DMS153 (cell line): ENCODE measurements around the gene OR7C1.
"Not testable (repeated sequence)": the region's sequence is repeated elsewhere in the genome, so short reads cannot be mapped to it uniquely, and the experiment has no call there.

Source experiments
- DNase-seq: peaks from one replicate; lab custom pipeline; 2025; lab: John Stamatoyannopoulos, UW

Gene OR7C1

GRCh38 chr19:14784730-14785101 is 50.3 kb downstream of the OR7C1 start:
- not testable (repeated sequence) for DNase-seq

DNA sequence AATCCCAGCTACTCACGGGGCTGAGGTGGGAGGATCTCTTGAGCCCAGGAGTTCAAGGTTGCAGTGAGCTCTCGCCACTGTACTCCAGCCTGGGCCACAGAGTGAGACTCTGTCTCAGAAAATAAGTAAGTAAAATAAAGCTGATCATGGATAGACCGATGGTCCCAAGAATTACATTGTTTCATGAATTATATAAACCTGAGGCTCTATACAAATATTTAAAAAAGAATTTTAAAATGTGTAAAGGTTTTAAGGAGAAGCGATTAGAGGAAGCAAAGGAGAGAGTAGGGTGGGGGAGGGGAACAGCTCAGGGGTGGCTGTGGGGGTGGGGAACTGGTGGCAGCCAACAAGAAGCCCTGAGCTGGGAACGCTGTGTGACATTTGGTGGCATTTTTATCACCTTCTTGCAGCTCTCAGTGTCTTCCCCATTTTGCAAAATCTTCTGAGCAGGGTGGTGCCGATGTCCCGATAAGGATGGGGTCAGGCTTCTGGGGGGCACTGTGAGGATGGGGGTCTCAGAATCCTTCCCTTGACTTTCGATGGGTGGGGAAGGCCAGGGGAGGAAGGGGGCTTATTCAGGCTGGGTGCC is 51.5 kb downstream of the OR7C1 start:
- DNase-seq, result not testable (repeated sequence)

DNA sequence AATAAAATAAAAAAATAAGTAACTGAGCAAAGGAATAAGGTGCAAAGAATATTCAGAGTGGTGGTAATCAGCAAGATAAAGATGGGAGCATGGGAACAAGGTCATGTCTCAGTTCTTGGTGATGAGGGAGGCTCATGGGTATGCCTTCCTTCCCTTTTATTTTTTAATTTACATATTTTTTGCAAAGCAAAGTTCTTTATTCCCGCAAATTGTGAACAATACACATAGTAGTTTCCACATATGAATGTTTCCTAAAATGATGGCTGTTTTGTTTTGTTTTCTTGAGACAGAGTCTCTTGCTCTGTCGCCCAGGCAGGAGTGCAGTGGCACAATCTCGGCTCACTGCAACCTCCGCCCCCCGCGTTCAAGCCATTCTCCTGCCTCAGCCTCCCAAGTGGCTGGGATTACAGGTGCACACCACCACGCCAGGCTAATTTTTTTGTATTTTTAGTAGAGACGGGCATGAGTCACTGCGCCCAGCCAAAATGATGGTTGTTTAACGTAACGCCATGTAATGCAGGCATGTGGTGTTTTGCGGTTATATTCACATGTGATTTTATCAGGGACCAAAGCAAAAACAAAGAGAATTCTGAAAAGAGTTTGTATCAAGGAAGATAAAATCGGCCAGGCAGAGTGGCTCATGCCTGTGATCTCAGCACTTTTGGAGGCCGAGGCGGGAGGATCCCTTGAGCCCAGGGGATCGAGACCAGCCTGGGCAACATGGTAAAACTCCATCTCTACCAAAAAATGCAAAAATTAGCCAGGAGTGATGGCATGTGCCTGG is 52.2 kb downstream of the OR7C1 start:
- DNase-seq, result no peak

GRCh38 chr19:14781713-14782536 is 53.1 kb downstream of the OR7C1 start:
- not testable (repeated sequence) for DNase-seq

GRCh38 chr19:14780622-14781225 is 54.3 kb downstream of the OR7C1 start:
- DNase-seq, result not testable (repeated sequence)

- no peak for DNase-seq
These were observed 55.8 kb downstream of the OR7C1 start for GRCh38 chr19:14779151-14779550.

- not testable (repeated sequence) for DNase-seq
These were observed 56.7 kb downstream of the OR7C1 start, which contains the start of gene ADGRE2 for GRCh38 chr19:14778110-14778845. Gene ADGRE2, minus strand, starts transcription at chr19:14778560. Its CDS starts 1,804 bp downstream, at chr19:14776756.

DNA sequence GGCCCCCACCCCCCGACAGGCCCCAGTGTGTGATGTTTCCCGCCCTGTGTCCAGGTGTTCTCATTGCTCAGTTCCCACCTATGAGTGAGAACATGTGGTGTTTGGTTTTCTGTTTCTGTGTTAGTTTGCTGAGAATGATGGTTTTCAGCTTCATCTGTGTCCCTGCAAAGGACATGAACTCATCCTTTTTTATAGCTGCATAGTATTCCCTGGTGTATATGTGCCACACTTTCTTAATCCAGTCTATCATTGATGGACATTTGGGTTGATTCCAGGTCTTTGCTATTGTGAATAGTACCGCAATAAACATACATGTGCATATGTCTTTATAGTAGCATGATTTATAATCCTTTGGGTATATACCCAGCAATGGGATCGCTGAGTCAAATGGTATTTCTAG is 57.3 kb downstream of the OR7C1 start:
- not testable (repeated sequence) for DNase-seq

GRCh38 chr19:14775869-14776586 is 59.0 kb downstream of the OR7C1 start:
- no peak for DNase-seq

DNA sequence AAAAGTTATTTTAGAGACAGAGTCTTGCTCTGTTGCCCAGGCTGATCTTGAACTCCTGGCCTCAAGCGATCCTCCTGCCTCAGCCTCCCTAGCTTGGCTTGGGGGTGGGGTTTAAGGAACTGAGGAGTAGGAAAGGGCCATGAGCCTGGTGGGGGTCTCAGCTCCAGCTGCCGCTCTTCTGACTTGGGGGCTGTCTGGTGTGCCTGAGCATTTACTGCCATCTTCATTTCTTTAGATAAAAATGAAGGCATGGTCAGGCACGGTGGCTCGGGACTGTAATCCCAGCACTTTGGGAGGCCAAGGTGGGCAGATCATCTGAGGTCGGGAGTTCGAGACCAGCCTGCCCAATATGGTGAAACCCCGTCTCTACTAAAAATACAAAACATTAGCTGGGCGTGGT is 59.7 kb downstream of the OR7C1 start:
- not testable (repeated sequence) for DNase-seq

DNA sequence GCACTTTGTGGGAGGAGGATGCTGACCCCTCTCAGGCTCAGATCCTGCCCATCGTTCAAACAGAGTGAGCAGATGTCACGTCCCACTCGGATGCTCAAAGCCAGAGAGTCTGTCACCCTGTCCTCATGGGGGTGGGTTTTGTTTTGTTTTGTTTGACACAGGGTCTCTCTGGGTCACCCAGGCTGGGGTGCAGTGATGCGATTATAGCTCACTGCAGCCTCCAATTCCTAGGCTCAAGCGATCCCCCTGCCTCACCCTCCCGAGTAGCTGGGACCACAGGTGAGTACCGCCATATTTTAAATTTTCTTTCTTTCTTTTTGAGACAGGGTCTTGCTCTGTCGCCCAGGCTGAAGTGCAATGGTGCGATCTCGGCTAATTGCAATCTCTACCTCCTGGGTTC is 60.6 kb downstream of the OR7C1 start:
- no peak for DNase-seq

- not testable (repeated sequence) for DNase-seq
These were observed 61.3 kb downstream of the OR7C1 start for GRCh38 chr19:14773722-14774121.

DNA sequence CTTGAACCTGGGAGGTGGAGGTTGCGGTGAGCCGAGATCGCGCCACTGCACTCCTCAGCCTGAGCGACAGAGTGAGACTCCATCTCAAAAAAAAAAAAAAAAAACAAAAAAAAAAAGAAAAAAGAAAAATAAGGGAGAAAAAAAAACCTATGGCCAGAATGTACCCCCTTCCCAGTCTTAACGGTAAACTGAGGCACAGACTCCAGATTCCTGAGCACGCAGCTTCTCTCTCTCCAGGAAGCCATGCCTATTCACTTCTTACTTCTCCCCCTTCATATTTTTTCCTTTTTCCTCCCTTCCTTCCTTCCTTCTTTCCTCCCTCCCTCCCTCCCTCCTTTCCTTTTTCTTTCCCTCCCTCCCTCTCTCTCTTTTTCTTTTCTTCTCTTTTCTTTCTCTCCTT is 62.0 kb downstream of the OR7C1 start:
- no peak for DNase-seq

- DNase-seq, result no peak
These were observed 62.5 kb downstream of the OR7C1 start for GRCh38 chr19:14772467-14772866.

DNA sequence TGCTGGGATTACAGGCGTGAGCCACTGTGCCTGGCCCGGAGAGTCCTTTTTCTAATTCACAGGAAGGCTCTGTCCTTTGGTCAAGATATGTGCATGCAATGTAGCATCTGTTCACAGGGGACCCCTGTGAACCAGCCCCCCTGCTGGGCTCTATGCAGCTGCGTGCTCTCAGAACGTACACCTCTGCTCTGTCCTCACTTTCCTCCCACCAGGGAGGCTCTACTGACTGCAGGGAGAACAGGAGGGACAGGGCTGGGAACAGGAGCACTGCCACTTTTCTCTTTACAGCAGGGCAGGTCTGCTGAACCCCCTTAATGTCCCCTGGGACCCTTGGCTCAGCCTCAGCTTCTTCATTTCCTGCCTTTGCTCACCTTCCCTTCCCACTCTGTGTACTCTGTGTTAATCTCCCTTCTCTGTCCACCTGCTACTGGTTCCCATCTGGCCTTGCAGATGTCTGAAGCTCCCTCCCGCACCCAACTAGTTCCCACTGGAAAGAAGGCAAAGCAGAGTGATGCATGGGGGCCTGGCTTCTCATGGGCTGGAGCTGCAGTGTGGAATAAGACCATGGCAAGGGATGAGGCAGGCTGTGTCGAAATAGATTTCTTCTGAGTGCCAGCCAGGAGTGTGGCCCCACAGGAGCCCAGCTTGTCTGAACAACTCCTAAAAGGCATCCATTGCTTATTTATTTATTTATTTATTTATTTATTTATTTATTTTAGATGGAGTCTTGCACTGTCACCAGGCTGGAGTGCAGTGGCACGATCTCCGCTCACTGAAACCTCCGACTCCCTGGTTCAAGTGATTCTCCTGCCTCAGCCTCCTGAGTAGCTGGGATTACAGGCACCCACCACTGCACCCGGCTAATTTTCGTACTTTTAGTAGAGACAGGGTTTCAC is 63.8 kb downstream of the OR7C1 start:
- no peak for DNase-seq

GRCh38 chr19:14770136-14770535 is 64.8 kb downstream of the OR7C1 start:
- DNase-seq, result no peak

- DNase-seq, result no peak
These were observed 65.8 kb downstream of the OR7C1 start for GRCh38 chr19:14769201-14769600.

DNA sequence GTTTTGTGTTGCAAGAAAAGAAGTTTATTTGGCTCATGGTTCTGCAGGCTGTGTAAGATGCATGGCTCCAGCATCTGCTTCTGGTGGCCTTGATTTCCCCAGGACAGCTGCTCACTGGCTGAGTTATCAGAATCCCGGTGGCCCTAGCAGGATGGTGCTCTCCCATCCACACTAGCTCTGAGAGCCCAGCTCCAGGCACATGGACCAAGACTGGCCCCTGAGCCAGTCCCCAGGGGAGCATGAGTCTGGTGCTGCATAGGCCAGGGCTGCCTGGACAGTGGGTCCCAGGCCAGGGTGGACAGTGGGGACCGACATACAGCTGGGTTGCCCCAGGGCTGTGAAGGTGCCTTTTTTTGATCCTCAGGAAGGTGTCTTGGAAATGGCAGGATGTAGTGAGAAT is 67.0 kb downstream of the OR7C1 start:
- DNase-seq, result no peak

- no peak for DNase-seq
These were observed 67.5 kb downstream of the OR7C1 start for GRCh38 chr19:14767466-14767971.

DNA sequence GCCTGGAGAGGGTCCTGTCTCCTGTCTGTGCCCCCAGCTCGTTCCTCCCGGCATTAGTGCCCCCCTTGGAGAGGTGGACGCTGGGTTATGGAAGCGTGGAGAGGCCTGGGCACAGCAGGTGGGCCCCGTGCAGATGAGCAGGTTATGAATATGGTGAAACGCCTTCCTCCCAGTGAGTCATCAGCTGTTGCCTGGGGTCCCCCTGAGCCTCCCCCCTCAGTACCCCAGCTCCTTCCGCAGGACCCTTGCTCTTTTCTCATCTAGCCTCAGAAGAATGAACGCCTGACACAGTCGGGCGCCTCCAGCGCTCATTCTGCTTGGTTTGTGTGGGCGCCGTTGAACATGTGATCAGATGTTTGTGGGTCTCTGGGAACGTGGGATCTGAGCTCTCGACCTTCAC is 69.1 kb downstream of the OR7C1 start:
- DNase-seq, result not testable (repeated sequence)
